ENCODE results near the gene PLP2. TPM values are rescaled to one million over a fixed set of nuclear protein-coding genes. Genes with fewer than 3 reads are reported as not detected.

PLP2 gene
- total RNA-seq, 2 donors from 2014 or later, result 1.9 to 2.0 TPM

DNA sequence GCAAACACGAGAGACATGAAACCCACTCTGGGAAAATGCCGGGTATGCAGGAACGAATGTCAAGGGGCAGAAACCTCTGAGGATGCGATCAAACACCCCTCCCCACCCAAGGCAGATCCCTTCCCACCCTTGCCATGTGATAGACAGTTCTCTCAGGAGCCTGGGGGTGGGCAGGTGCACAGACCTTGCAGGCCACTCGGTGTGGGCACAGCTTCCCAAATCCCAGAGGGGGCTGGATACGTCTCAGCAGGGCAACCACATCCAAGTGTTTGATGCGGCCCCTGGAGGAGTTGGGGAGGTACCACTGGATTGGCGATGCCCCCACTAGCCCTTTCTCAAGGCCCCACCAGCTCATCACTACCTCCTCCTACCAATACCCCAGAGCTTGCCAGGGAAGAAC lies 38.7 kb downstream of the PLP2 start:
- Mint-ChIP-seq H3K27me3 (ENCODE audit: insufficient read depth) (peaks cover 4% of the 10 kb centered on the region), H3K4me3 (no peak overlapping the region), H3K27ac (no peak overlapping the region), H3K4me1 (no peaks in the 10 kb centered on the region), H3K9me3 (peaks cover 70% of the 10 kb centered on the region), H3K36me3 (ENCODE audit: low read depth) (no peaks in the 10 kb centered on the region)
- no peak for DNase-seq
- no peaks in the 10 kb centered on the region for H3K4me1 ChIP-seq (ENCODE audit: control insufficient read depth, insufficient read depth, low read length)
- no peaks in the 10 kb centered on the region for H3K27me3 ChIP-seq (ENCODE audit: control insufficient read depth, insufficient read depth, low read length, poor library complexity, severe bottlenecking)
- no peak overlapping the region for H3K4me3 ChIP-seq (ENCODE audit: low read length)
- no peaks in the 10 kb centered on the region for H3K36me3 ChIP-seq (ENCODE audit: control insufficient read depth, insufficient read depth, low read length)
- H3K9me3 ChIP-seq (ENCODE audit: control insufficient read depth, low read length), result no peaks in the 10 kb centered on the region
- TF ChIP-seq, protein P1, sequence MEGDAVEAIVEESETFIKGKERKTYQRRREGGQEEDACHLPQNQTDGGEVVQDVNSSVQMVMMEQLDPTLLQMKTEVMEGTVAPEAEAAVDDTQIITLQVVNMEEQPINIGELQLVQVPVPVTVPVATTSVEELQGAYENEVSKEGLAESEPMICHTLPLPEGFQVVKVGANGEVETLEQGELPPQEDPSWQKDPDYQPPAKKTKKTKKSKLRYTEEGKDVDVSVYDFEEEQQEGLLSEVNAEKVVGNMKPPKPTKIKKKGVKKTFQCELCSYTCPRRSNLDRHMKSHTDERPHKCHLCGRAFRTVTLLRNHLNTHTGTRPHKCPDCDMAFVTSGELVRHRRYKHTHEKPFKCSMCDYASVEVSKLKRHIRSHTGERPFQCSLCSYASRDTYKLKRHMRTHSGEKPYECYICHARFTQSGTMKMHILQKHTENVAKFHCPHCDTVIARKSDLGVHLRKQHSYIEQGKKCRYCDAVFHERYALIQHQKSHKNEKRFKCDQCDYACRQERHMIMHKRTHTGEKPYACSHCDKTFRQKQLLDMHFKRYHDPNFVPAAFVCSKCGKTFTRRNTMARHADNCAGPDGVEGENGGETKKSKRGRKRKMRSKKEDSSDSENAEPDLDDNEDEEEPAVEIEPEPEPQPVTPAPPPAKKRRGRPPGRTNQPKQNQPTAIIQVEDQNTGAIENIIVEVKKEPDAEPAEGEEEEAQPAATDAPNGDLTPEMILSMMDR (conservative IDR thresholded peaks at IDR 0.05), result no peak
- H3K9ac ChIP-seq (ENCODE audit: extremely low read depth, low read length, poor library complexity, severe bottlenecking), result no peak overlapping the region
- 91% methylated on average over 6 of the region's 8 CpGs; no CpG with 5 or more reads in 1 of the 2 experiments for WGBS, 2 experiments (ENCODE audit: insufficient coverage in 1 of 2, insufficient read length in 1 of 2)
- H3K27ac ChIP-seq (ENCODE audit: low read depth, low read length), result no peak overlapping the region

DNA sequence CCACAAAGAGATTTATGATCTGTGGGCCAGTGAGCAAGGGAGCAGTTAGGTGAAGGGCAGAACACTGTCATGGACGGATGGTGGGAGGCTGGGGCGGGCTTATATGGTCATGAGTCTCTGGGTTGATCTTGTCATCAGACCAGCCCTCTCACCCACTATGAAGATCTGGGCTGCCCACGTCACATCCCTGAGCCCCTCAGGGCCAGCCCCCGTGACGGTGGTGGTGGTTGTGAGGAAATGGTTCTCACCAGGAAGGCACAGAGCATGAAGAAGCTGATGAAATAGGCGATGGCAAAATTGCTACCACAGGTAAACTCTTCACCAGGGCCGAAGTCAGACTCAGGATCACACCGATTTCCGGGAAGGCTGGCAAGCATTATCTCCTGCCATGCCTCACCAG lies 39.4 kb downstream of the PLP2 start:
- TF ChIP-seq, protein P1 (conservative IDR thresholded peaks at IDR 0.05), result no peak
- Histone ChIP-seq H3K27ac (ENCODE audit: low read depth, low read length) (no peak overlapping the region), H3K4me3 (ENCODE audit: low read length) (no peak overlapping the region), H3K4me1 (ENCODE audit: control insufficient read depth, insufficient read depth, low read length) (no peaks in the 10 kb centered on the region), H3K9me3 (ENCODE audit: control insufficient read depth, low read length) (no peaks in the 10 kb centered on the region), H3K9ac (ENCODE audit: extremely low read depth, low read length, poor library complexity, severe bottlenecking) (no peak overlapping the region), H3K27me3 (ENCODE audit: control insufficient read depth, insufficient read depth, low read length, poor library complexity, severe bottlenecking) (no peaks in the 10 kb centered on the region), H3K36me3 (ENCODE audit: control insufficient read depth, insufficient read depth, low read length) (no peaks in the 10 kb centered on the region)
- no peaks in the 10 kb centered on the region for H3K36me3 Mint-ChIP-seq (ENCODE audit: low read depth)
- H3K27me3 Mint-ChIP-seq (ENCODE audit: insufficient read depth), result peaks cover 7% of the 10 kb centered on the region
- WGBS, 2 experiments (ENCODE audit: insufficient coverage in 1 of 2, insufficient read length in 1 of 2), result 91% methylated on average over 7 of the region's 9 CpGs; no CpG with 5 or more reads in 1 of the 2 experiments
- H3K4me1 Mint-ChIP-seq, result no peaks in the 10 kb centered on the region
- peaks cover 71% of the 10 kb centered on the region for H3K9me3 Mint-ChIP-seq
- H3K4me3 Mint-ChIP-seq, result no peak overlapping the region
- no peak overlapping the region for H3K27ac Mint-ChIP-seq
- DNase-seq, result no peak

DNA sequence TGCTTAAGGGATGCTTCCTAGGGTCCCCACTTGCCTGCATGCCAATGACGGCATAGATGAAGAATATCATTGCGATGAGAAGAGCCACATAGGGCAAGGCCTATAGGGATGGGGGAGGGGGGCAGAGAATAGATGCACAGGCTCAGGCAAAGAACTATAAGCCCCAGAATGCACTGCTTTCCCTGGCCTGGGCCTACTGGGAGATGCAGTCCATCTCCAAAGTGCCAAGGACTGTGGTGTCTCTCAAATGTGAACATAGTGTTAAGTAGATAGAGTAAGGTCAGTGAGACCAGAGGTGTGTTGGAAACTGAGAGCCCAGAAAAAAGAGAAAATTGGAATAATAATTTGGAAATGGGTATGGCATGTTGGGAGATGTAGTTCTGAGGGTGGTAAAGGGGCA lies 40.5 kb downstream of the PLP2 start:
- H3K9me3 Mint-ChIP-seq, result peaks cover 78% of the 10 kb centered on the region
- Histone ChIP-seq H3K9ac (ENCODE audit: extremely low read depth, low read length, poor library complexity, severe bottlenecking) (no peak overlapping the region), H3K4me3 (ENCODE audit: low read length) (no peak overlapping the region), H3K4me1 (ENCODE audit: control insufficient read depth, insufficient read depth, low read length) (no peaks in the 10 kb centered on the region), H3K27ac (ENCODE audit: low read depth, low read length) (no peak overlapping the region), H3K9me3 (ENCODE audit: control insufficient read depth, low read length) (no peaks in the 10 kb centered on the region), H3K36me3 (ENCODE audit: control insufficient read depth, insufficient read depth, low read length) (no peaks in the 10 kb centered on the region), H3K27me3 (ENCODE audit: control insufficient read depth, insufficient read depth, low read length, poor library complexity, severe bottlenecking) (no peaks in the 10 kb centered on the region)
- H3K36me3 Mint-ChIP-seq (ENCODE audit: low read depth), result no peaks in the 10 kb centered on the region
- peaks cover 8% of the 10 kb centered on the region for H3K27me3 Mint-ChIP-seq (ENCODE audit: insufficient read depth)
- no peaks in the 10 kb centered on the region for H3K4me1 Mint-ChIP-seq
- H3K4me3 Mint-ChIP-seq, result no peak overlapping the region
- DNase-seq, result no peak
- TF ChIP-seq, protein P1 (conservative IDR thresholded peaks at IDR 0.05), result no peak
- WGBS, 2 experiments (ENCODE audit: insufficient coverage in 1 of 2, insufficient read length in 1 of 2), result 85% methylated on average over 2 of the region's 2 CpGs; no CpG with 5 or more reads in 1 of the 2 experiments
- no peak overlapping the region for H3K27ac Mint-ChIP-seq

All from endodermal cell (in vitro differentiated cells).